ENCODE measurements around the gene POC1B.

The POC1B gene

DNA sequence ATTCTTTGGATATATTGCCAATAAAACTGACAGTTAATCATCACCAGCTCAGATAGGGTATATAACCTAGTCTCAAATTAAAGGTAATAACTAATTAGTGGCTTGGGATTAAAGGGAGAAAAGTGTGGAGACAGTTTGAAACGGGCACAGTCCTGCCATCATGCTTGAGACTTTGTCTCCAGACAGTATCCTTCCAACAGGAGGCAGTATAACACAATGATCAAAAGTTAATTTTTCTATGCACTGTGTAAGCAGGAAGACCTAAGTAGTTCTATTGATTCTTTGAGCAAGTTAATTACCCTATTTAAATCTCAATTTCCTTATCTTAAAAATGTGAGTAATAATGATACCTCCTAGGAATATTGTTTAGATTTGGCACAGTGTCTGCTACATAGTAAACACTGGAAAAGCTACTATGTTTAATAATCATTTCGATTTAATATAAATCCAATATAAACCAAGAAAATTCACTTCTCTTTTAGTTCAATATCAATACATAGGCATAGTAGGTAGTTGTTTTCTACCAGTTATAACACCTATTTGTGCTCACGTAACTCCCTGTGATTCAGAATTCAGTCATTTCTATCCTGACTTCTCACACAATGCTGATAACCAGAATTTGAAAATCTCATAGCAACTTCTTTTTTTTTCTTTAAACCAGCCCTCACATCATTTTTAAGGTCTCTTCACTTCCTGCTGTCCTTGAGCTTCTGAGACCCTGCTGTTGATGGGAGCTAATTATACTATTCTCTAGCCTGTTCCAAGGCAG is 54.9 kb downstream of the POC1B start:
- no peaks in the 10 kb centered on the region for H3K9me2 ChIP-seq (ENCODE audit: low read depth, low read length)

DNA sequence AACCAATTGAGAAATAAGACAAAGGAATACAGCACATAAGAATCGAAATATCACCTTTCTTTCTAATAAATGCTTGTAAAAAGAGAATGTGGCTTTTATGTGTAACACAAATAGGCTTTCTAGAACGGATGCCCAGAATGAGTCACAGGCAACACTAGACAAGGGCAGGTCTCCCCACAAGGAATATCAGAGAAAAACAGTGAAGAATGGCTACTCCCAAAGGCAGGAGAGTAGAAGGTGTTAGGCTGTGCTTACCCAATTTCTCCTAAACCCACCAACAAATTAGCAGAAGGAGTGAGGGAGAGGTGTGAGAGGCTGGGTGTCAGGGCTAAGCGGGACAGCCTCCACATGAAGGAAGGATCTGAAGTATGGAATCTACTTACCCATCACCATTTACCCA is 56.5 kb downstream of the POC1B start:
- H3K4me1 ChIP-seq (ENCODE audit: insufficient read depth, low read length, severe bottlenecking) = no peaks in the 10 kb centered on the region
- H3K9ac ChIP-seq (ENCODE audit: low read length) = no peak overlapping the region
- no peaks in the 10 kb centered on the region for H4K20me1 ChIP-seq (ENCODE audit: insufficient read depth, low read length)
- no peaks in the 10 kb centered on the region for H3F3A ChIP-seq (ENCODE audit: insufficient read depth, low read length)
- no peaks in the 10 kb centered on the region for H3K27me3 ChIP-seq (ENCODE audit: insufficient read depth, low read length)
- H3K4me2 ChIP-seq (ENCODE audit: low read length) = no peak overlapping the region
- H2AFZ ChIP-seq (ENCODE audit: low read length) = no peak overlapping the region
- no peaks in the 10 kb centered on the region for H3K79me2 ChIP-seq (ENCODE audit: insufficient read depth, low read length)
- H3K27ac ChIP-seq (ENCODE audit: low read depth, low read length, poor library complexity, severe bottlenecking) = no peak overlapping the region
- H3K9me2 ChIP-seq (ENCODE audit: low read depth, low read length) = no peaks in the 10 kb centered on the region
- TF ChIP-seq EZH2 (IDR thresholded peaks at IDR 0.05; ENCODE audit: borderline replicate concordance, low read length) = no peak
- TF ChIP-seq, protein P1, sequence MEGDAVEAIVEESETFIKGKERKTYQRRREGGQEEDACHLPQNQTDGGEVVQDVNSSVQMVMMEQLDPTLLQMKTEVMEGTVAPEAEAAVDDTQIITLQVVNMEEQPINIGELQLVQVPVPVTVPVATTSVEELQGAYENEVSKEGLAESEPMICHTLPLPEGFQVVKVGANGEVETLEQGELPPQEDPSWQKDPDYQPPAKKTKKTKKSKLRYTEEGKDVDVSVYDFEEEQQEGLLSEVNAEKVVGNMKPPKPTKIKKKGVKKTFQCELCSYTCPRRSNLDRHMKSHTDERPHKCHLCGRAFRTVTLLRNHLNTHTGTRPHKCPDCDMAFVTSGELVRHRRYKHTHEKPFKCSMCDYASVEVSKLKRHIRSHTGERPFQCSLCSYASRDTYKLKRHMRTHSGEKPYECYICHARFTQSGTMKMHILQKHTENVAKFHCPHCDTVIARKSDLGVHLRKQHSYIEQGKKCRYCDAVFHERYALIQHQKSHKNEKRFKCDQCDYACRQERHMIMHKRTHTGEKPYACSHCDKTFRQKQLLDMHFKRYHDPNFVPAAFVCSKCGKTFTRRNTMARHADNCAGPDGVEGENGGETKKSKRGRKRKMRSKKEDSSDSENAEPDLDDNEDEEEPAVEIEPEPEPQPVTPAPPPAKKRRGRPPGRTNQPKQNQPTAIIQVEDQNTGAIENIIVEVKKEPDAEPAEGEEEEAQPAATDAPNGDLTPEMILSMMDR (IDR thresholded peaks at IDR 0.05; ENCODE audit: low read length) = no peak
- no peaks in the 10 kb centered on the region for H3K9me3 ChIP-seq (ENCODE audit: low read length)
- H3K4me3 ChIP-seq (ENCODE audit: low read depth, low read length, poor library complexity, severe bottlenecking) = no peak overlapping the region
- no peaks in the 10 kb centered on the region for H3K36me3 ChIP-seq (ENCODE audit: insufficient read depth, low read length)

More for the DNA sequence above, 54.9 kb downstream of the POC1B start:
- H3K4me1 ChIP-seq (ENCODE audit: insufficient read depth, low read length, severe bottlenecking) = no peaks in the 10 kb centered on the region
- H3K27ac ChIP-seq (ENCODE audit: low read depth, low read length, poor library complexity, severe bottlenecking) = no peak overlapping the region
- H3K36me3 ChIP-seq (ENCODE audit: insufficient read depth, low read length) = no peaks in the 10 kb centered on the region
- no peaks in the 10 kb centered on the region for H3K27me3 ChIP-seq (ENCODE audit: insufficient read depth, low read length)
- no peak overlapping the region for H3K4me3 ChIP-seq (ENCODE audit: low read depth, low read length, poor library complexity, severe bottlenecking)
- H3K9me3 ChIP-seq (ENCODE audit: low read length) = no peaks in the 10 kb centered on the region
- no peak overlapping the region for H2AFZ ChIP-seq (ENCODE audit: low read length)
- H3K79me2 ChIP-seq (ENCODE audit: insufficient read depth, low read length) = no peaks in the 10 kb centered on the region
- no peak overlapping the region for H3K9ac ChIP-seq (ENCODE audit: low read length)
- TF ChIP-seq, protein P1 (IDR thresholded peaks at IDR 0.05; ENCODE audit: low read length) = peak; percentile 72
- TF ChIP-seq EZH2 (IDR thresholded peaks at IDR 0.05; ENCODE audit: borderline replicate concordance, low read length) = no peak
- H3F3A ChIP-seq (ENCODE audit: insufficient read depth, low read length) = no peaks in the 10 kb centered on the region
- no peak overlapping the region for H3K4me2 ChIP-seq (ENCODE audit: low read length)
- no peaks in the 10 kb centered on the region for H4K20me1 ChIP-seq (ENCODE audit: insufficient read depth, low read length)

- no peaks in the 10 kb centered on the region for H3K9me3 ChIP-seq (ENCODE audit: low read length)
- H3K4me1 ChIP-seq (ENCODE audit: insufficient read depth, low read length, severe bottlenecking) = no peaks in the 10 kb centered on the region
- H3F3A ChIP-seq (ENCODE audit: insufficient read depth, low read length) = no peaks in the 10 kb centered on the region
- TF ChIP-seq EZH2 (IDR thresholded peaks at IDR 0.05; ENCODE audit: borderline replicate concordance, low read length) = no peak
- TF ChIP-seq, protein P1 (IDR thresholded peaks at IDR 0.05; ENCODE audit: low read length) = no peak
- no peak overlapping the region for H3K27ac ChIP-seq (ENCODE audit: low read depth, low read length, poor library complexity, severe bottlenecking)
- no peaks in the 10 kb centered on the region for H3K36me3 ChIP-seq (ENCODE audit: insufficient read depth, low read length)
- no peaks in the 10 kb centered on the region for H3K9me2 ChIP-seq (ENCODE audit: low read depth, low read length)
- no peak overlapping the region for H3K9ac ChIP-seq (ENCODE audit: low read length)
- no peak overlapping the region for H2AFZ ChIP-seq (ENCODE audit: low read length)
- H3K27me3 ChIP-seq (ENCODE audit: insufficient read depth, low read length) = no peaks in the 10 kb centered on the region
- no peaks in the 10 kb centered on the region for H3K79me2 ChIP-seq (ENCODE audit: insufficient read depth, low read length)
- no peak overlapping the region for H3K4me2 ChIP-seq (ENCODE audit: low read length)
- no peaks in the 10 kb centered on the region for H4K20me1 ChIP-seq (ENCODE audit: insufficient read depth, low read length)
- H3K4me3 ChIP-seq (ENCODE audit: low read depth, low read length, poor library complexity, severe bottlenecking) = no peak overlapping the region
Observed at GRCh38 chr12:89468648-89469326, 57.1 kb downstream of the POC1B start.

Data from OCI-LY1 (cell line).